ENCODE data around the gene CETN2. TPM values are rescaled to one million over a fixed set of nuclear protein-coding genes. Genes with fewer than 3 reads are reported as not detected.

The CETN2 gene
- total and polyA plus RNA-seq, 2 donors (not counting 3 experiments of a cell fraction or from before 2014, with no cell fraction given), result 15.4 to 28.2 TPM

- intact Hi-C loops (cut with micrococcal nuclease), result no loop called here
- Histone ChIP-seq H3K4me3 (replicated peaks in 1 of 3; ENCODE audit: insufficient read depth in 1 of 3, low read depth in 1 of 3, low read length in 3 of 3) (no peak overlapping the region), H4K20me1 (replicated peaks; ENCODE audit: control insufficient read depth, extremely low read depth, insufficient read depth, low read length) (no peaks in the 10 kb centered on the region), H3K27me3 (ENCODE audit: control insufficient read depth in 2 of 2, insufficient read depth in 2 of 2, low read length in 2 of 2) (no peaks in the 10 kb centered on the region), H3K4me2 (ENCODE audit: insufficient read depth, low read length) (no peak overlapping the region), H3K9me3 (replicated peaks; ENCODE audit: control insufficient read depth, insufficient read depth, low read length) (no peaks in the 10 kb centered on the region), H2AFZ (ENCODE audit: low read depth, low read length) (no peak overlapping the region), H3K79me2 (ENCODE audit: control insufficient read depth, insufficient read depth, low read length) (no peaks in the 10 kb centered on the region), H3K27ac (ENCODE audit: insufficient read depth, low read depth, low read length) (no peak overlapping the region), H3K9ac (replicated peaks; ENCODE audit: extremely low read depth, insufficient read depth, low read length) (no peak overlapping the region), H3K9me1 (replicated peaks; ENCODE audit: control insufficient read depth, extremely low read depth, insufficient read depth, low read length) (no peaks in the 10 kb centered on the region), H3K36me3 (ENCODE audit: control insufficient read depth in 2 of 2, extremely low read depth in 1 of 2, insufficient read depth in 2 of 2, low read length in 2 of 2) (peaks cover 0 to 10% of the 10 kb centered on the region in 2 experiments), H3K4me1 (ENCODE audit: control insufficient read depth, extremely low read depth, insufficient read depth, low read length) (no peaks in the 10 kb centered on the region)
- TF ChIP-seq EZH2 (IDR thresholded peaks at IDR 0.05; ENCODE audit: borderline replicate concordance, low read depth, low read length, severe bottlenecking), result no peak
- no peak for TF ChIP-seq GATA2 (IDR thresholded peaks at IDR 0.05; ENCODE audit: insufficient read depth, insufficient read length, low read depth, low read length)
- TF ChIP-seq MYC (IDR thresholded peaks at IDR 0.05; ENCODE audit: low read depth, low read length), result no peak
- TF ChIP-seq CTCF (IDR thresholded peaks at IDR 0.05; ENCODE audit: extremely low read depth in 1 of 2, insufficient read depth in 1 of 2, low read depth in 1 of 2, low read length in 2 of 2), result no peak
- TF ChIP-seq POLR2A (IDR thresholded peaks at IDR 0.05; ENCODE audit: low read depth, low read length), result no peak
- no peak for TF ChIP-seq FOS (IDR thresholded peaks at IDR 0.05; ENCODE audit: borderline replicate concordance, insufficient read depth, low read length)
- no peak for TF ChIP-seq MAX (IDR thresholded peaks at IDR 0.05; ENCODE audit: insufficient read depth, insufficient read length)
- TF ChIP-seq POLR2AphosphoS5 (IDR thresholded peaks at IDR 0.05; ENCODE audit: insufficient read depth, low read depth, low read length), result no peak
- no peak for TF ChIP-seq JUN (IDR thresholded peaks at IDR 0.05; ENCODE audit: borderline replicate concordance, insufficient read depth, insufficient read length, low read depth)
- DNase-seq (ENCODE audit: low read depth, low spot score) (no peak), FAIRE-seq (no peak)
- no TSS peak for BruUV-seq (replicated peaks)
- ChIA-PET CTCF (interaction anchor here (1.2 kb wide), 1 partner anchor 53 kb away, joined by 3 read pairs; no protein-coding TSS in a partner anchor), POLR2A (interaction anchor here (0.7 kb wide), 1 partner anchor 882 kb away, joined by 3 read pairs; no protein-coding TSS in a partner anchor)
- dilution Hi-C loops (cut with MboI; ENCODE audit: extremely low pct_ligation_motif_present, low sequenced_read_pairs), result no loop called here
Observed at GRCh38 chrX:152873361-152873760, 42.8 kb upstream of the CETN2 start.
